Gastrocnemius medialis (tissue), 4 donors: ENCODE data around the gene SPSB4. TPM values are rescaled to one million over a fixed set of nuclear protein-coding genes. Genes with fewer than 3 reads are reported as not detected.

Source experiments
- ATAC-seq, 2 donors: fragments of 150-250 bp; one replicate each; pipeline ENCODE4 v1.9.1; 2016
- DNase-seq, 2 donors: peaks; one replicate each; pipeline ENCODE4 v3.0.0-alpha.2; 2019
- H3K27ac ChIP-seq, 4 donors: fragments of 200-600 bp; sonication (generic); 1 replicate in 1 of 4; 2 replicates in 3 of 4; pipeline ENCODE4 v1.5.1; 2016 to 2018; ENCODE audit warnings: mild to moderate bottlenecking in 2 of 4, moderate library complexity in 1 of 4
- H3K27me3 ChIP-seq, 3 donors: fragments of 200-600 bp; sonication (generic) in 2 of 3; 1 replicate in 1 of 3; 2 replicates in 2 of 3; pipeline versions ENCODE4 v1.5.1 to v1.6.0; 2016 to 2019; ENCODE audit warnings: mild to moderate bottlenecking in 1 of 3, moderate library complexity in 1 of 3
- H3K36me3 ChIP-seq, 2 donors: fragments of 200-600 bp; sonication (generic) in 1 of 2; one replicate each; pipeline ENCODE4 v1.5.1; 2017 to 2018
- H3K4me1 ChIP-seq, 2 donors: fragments of 200-600 bp; sonication (generic) in 1 of 2; one replicate each; pipeline ENCODE4 v1.5.1; 2016 to 2017; ENCODE audit warnings: mild to moderate bottlenecking in 2 of 2
- H3K4me3 ChIP-seq, 4 donors: fragments of 200-600 bp; sonication (generic) in 3 of 4; 1 replicate in 1 of 4; 2 replicates in 3 of 4; pipeline ENCODE4 v1.5.1; 2016 to 2019; ENCODE audit warnings: mild to moderate bottlenecking in 2 of 4
- H3K9me3 ChIP-seq, 3 donors: fragments of 200-600 bp; sonication (generic) in 2 of 3; 1 replicate in 1 of 3; 2 replicates in 2 of 3; pipeline ENCODE4 v1.5.1; 2016 to 2019
- CTCF ChIP-seq, 5 experiments: fragments of 450-650 bp in 3 of 5; fragments of 200-600 bp in 2 of 5; sonication (generic) in 2 of 5; IDR thresholded peaks in 4 of 5; conservative IDR thresholded peaks in 1 of 5; 1 replicate in 4 of 5; 2 replicates in 1 of 5; pipeline ENCODE4 v1.5.1; 2016 to 2019; ENCODE audit warnings: antibody characterized with exemption in 5 of 5, mild to moderate bottlenecking in 3 of 5, moderate library complexity in 3 of 5
- POLR2A ChIP-seq, 2 donors: fragments of 450-650 bp; IDR thresholded peaks; one replicate each; pipeline ENCODE4 v1.6.1; 2017; ENCODE audit warnings: antibody characterized with exemption in 2 of 2, mild to moderate bottlenecking in 2 of 2, moderate library complexity in 2 of 2
- in situ Hi-C, 4 donors: fragments of 200-750 bp; cut with MboI; loops; one replicate each; pipeline versions ENCODE4 v1.15.0 to v1.8.0; 2017; ENCODE audit warnings: low sequenced_read_pairs in 4 of 4
- intact Hi-C: fragments of 100-400 bp; cut with DNase I; formaldehyde crosslinking; loops from one replicate; pipeline ENCODE4 v1.15.1; 2023; ENCODE audit warnings: low total_unique reads
- total RNA-seq, 4 donors: library from RNA; depleted of rRNA; stranded (reverse); fragments of >200 nt; gene quantifications; one replicate each; pipeline versions ENCODE4 v1.1.0 to v1.2.3, GENCODE V29; 2016

Gene SPSB4
- total RNA-seq, 4 donors from 2014 or later: 0.35 to 0.81 TPM; not detected in 2

- no peaks in the 10 kb centered on the region for H3K27me3 ChIP-seq
- no peak overlapping the region for H3K4me3 ChIP-seq
- TF ChIP-seq CTCF (IDR thresholded peaks at IDR 0.05 in 4 of 5, conservative IDR thresholded peaks at IDR 0.05 in 1 of 5): no peak
- TF ChIP-seq POLR2A (IDR thresholded peaks at IDR 0.05): no peak
- H3K4me1 ChIP-seq: peaks cover 12% of the 10 kb centered on the region in 2 donors
- in situ Hi-C loops (no loop called here), intact Hi-C loops (no loop called here)
- DNase-seq (no peak), ATAC-seq (peak in 1 of 2 donors; percentile 11)
- H3K9me3 ChIP-seq: no peaks in the 10 kb centered on the region
- peak overlapping the region in 1 of 4 donors; percentile 31 for H3K27ac ChIP-seq
- H3K36me3 ChIP-seq: no peaks in the 10 kb centered on the region
These were observed 76.4 kb downstream of the SPSB4 start for GRCh38 chr3:141127344-141128125.

GRCh38 chr3:141128126-141128777 is 77.1 kb downstream of the SPSB4 start:
- DNase-seq (no peak), ATAC-seq (no peak)
- Histone ChIP-seq H3K27ac (peak overlapping the region in 1 of 4 donors; percentile 31), H3K36me3 (no peaks in the 10 kb centered on the region), H3K9me3 (no peaks in the 10 kb centered on the region), H3K4me1 (peaks cover 12% of the 10 kb centered on the region in 2 donors), H3K4me3 (no peak overlapping the region), H3K27me3 (no peaks in the 10 kb centered on the region)
- in situ Hi-C loops: no loop called here
- TF ChIP-seq POLR2A (IDR thresholded peaks at IDR 0.05) (no peak), CTCF (IDR thresholded peaks at IDR 0.05 in 4 of 5, conservative IDR thresholded peaks at IDR 0.05 in 1 of 5) (no peak)
- intact Hi-C loops: no loop called here

- peak overlapping the region in 1 of 4 donors; percentile 31 for H3K27ac ChIP-seq
- no peaks in the 10 kb centered on the region for H3K36me3 ChIP-seq
- no peaks in the 10 kb centered on the region for H3K27me3 ChIP-seq
- no peak overlapping the region for H3K4me3 ChIP-seq
- in situ Hi-C loops: no loop called here
- intact Hi-C loops: no loop called here
- DNase-seq (no peak), ATAC-seq (no peak)
- peaks cover 5 to 6% of the 10 kb centered on the region in 2 donors for H3K4me1 ChIP-seq
- TF ChIP-seq CTCF (IDR thresholded peaks at IDR 0.05 in 4 of 5, conservative IDR thresholded peaks at IDR 0.05 in 1 of 5) (no peak), POLR2A (IDR thresholded peaks at IDR 0.05) (no peak)
- no peaks in the 10 kb centered on the region for H3K9me3 ChIP-seq
These were observed 77.9 kb downstream of the SPSB4 start for GRCh38 chr3:141129049-141129448.

- no peak for ATAC-seq
- peak in 1 of 2 donors; percentile 23 for DNase-seq
- Histone ChIP-seq H3K27ac (no peak overlapping the region), H3K9me3 (no peaks in the 10 kb centered on the region), H3K36me3 (no peaks in the 10 kb centered on the region), H3K4me3 (no peak overlapping the region), H3K4me1 (peaks cover 0 to under 1% of the 10 kb centered on the region in 2 donors), H3K27me3 (no peaks in the 10 kb centered on the region)
- intact Hi-C loops: no loop called here
- in situ Hi-C loops: no loop called here
- TF ChIP-seq POLR2A (IDR thresholded peaks at IDR 0.05) (no peak), CTCF (IDR thresholded peaks at IDR 0.05 in 4 of 5, conservative IDR thresholded peaks at IDR 0.05 in 1 of 5) (no peak)
These were observed 78.4 kb downstream of the SPSB4 start for GRCh38 chr3:141129541-141130011.
